Measurements from ENCODE around the gene RBFOX2. TPM values are rescaled to one million over a fixed set of nuclear protein-coding genes. Genes with fewer than 3 reads are reported as not detected.
A peak's percentile ranks its signal among the peaks of the same experiment; 100 is the strongest.

The RBFOX2 gene
- total RNA-seq, 1 donor from 2014 or later = 70.0 TPM

GRCh38 chr22:35914665-35915476, 113.8 kb downstream of the RBFOX2 start:
- peak overlapping the region; percentile 76 for H3K27ac ChIP-seq
- TF ChIP-seq POLR2AphosphoS5 (IDR thresholded peaks at IDR 0.05; ENCODE audit: insufficient read depth in 1 of 2, low read depth in 1 of 2) (peak in 1 of 2 donors; percentile 93), CTCF (IDR thresholded peaks at IDR 0.05) (no peak)
- no peaks in the 10 kb centered on the region for H3K9me3 ChIP-seq
- H3K27me3 ChIP-seq = no peaks in the 10 kb centered on the region
- no peaks in the 10 kb centered on the region for H3K36me3 ChIP-seq
- peak overlapping the region; percentile 40 to 41 for H3K4me3 ChIP-seq
- no peak for DNase-seq (ENCODE audit: extremely low spot score in 2 of 2)
- peaks cover 80% of the 10 kb centered on the region for H3K4me1 ChIP-seq
- intact Hi-C loops (cut with DNase I) = no loop called here

DNA sequence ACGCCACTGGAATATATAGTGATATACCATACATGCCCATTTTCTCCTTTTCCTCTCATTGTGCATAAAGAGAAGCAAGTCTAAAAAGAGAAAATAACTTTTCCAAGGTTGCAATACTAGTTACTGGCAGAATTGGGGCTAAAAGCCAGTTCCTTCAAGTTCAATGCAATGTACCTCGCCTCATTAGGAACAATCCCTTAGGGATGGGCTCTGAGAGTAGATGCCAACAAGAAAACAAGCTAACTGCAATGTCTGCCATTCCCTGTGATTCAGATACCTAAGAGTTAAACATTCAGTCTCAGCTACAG, 114.3 kb downstream of the RBFOX2 start:
- DNase-seq (ENCODE audit: extremely low spot score in 2 of 2) = no peak
- H3K27ac ChIP-seq = peak overlapping the region; percentile 76
- intact Hi-C loops (cut with DNase I) = no loop called here
- no peaks in the 10 kb centered on the region for H3K27me3 ChIP-seq
- H3K36me3 ChIP-seq = no peaks in the 10 kb centered on the region
- no peaks in the 10 kb centered on the region for H3K9me3 ChIP-seq
- H3K4me3 ChIP-seq = peak overlapping the region; percentile 40 to 41
- TF ChIP-seq POLR2AphosphoS5 (IDR thresholded peaks at IDR 0.05; ENCODE audit: insufficient read depth in 1 of 2, low read depth in 1 of 2) (no peak), CTCF (IDR thresholded peaks at IDR 0.05) (no peak), POLR2A (IDR thresholded peaks at IDR 0.05) (no peak)
- peaks cover 74% of the 10 kb centered on the region for H3K4me1 ChIP-seq

DNA sequence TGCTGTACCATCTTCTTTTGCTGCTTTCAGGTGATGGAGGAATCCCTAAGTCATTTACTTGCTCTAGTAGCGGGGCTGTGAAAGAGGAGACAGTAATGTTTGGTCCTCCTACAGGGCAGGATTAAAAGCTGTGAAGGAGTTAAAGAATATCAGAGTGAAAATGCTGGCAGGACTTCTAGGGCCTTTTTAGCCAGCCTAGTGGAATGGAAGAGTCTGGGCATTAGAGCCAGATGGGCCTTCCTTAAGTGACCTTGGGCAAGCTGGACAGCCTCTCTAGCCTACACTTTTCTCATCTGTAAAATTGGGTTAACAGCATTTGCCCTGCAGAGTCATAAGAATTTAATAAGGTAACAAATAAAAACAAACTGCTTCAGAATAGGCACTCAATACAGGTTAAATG, 114.7 kb downstream of the RBFOX2 start:
- TF ChIP-seq CTCF (IDR thresholded peaks at IDR 0.05) = no peak
- TF ChIP-seq POLR2AphosphoS5 (IDR thresholded peaks at IDR 0.05; ENCODE audit: insufficient read depth in 1 of 2, low read depth in 1 of 2) = no peak
- TF ChIP-seq POLR2A (IDR thresholded peaks at IDR 0.05) = no peak
- intact Hi-C loops (cut with DNase I) = no loop called here
- no peak for DNase-seq (ENCODE audit: extremely low spot score in 2 of 2)
- no peaks in the 10 kb centered on the region for H3K36me3 ChIP-seq
- no peaks in the 10 kb centered on the region for H3K27me3 ChIP-seq
- peaks cover 70% of the 10 kb centered on the region for H3K4me1 ChIP-seq
- peak overlapping the region; percentile 76 for H3K27ac ChIP-seq
- peak overlapping the region; percentile 40 to 41 for H3K4me3 ChIP-seq
- no peaks in the 10 kb centered on the region for H3K9me3 ChIP-seq

- Histone ChIP-seq H3K4me1 (peaks cover 58% of the 10 kb centered on the region), H3K27ac (peak overlapping the region; percentile 76), H3K27me3 (no peaks in the 10 kb centered on the region), H3K4me3 (no peak overlapping the region), H3K36me3 (no peaks in the 10 kb centered on the region), H3K9me3 (no peaks in the 10 kb centered on the region)
- intact Hi-C loops (cut with DNase I) = no loop called here
- no peak for TF ChIP-seq POLR2A (IDR thresholded peaks at IDR 0.05)
- no peak for TF ChIP-seq POLR2AphosphoS5 (IDR thresholded peaks at IDR 0.05; ENCODE audit: insufficient read depth in 1 of 2, low read depth in 1 of 2)
- no peak for TF ChIP-seq CTCF (IDR thresholded peaks at IDR 0.05)
- DNase-seq (ENCODE audit: extremely low spot score in 2 of 2) = no peak
Observed at GRCh38 chr22:35912658-35913057, 116.0 kb downstream of the RBFOX2 start.

- no peaks in the 10 kb centered on the region for H3K36me3 ChIP-seq
- peaks cover 51% of the 10 kb centered on the region for H3K4me1 ChIP-seq
- H3K4me3 ChIP-seq = no peak overlapping the region
- TF ChIP-seq POLR2A (IDR thresholded peaks at IDR 0.05) = no peak
- TF ChIP-seq POLR2AphosphoS5 (IDR thresholded peaks at IDR 0.05; ENCODE audit: insufficient read depth in 1 of 2, low read depth in 1 of 2) = no peak
- no peak for TF ChIP-seq CTCF (IDR thresholded peaks at IDR 0.05)
- intact Hi-C loops (cut with DNase I) = no loop called here
- no peaks in the 10 kb centered on the region for H3K27me3 ChIP-seq
- no peak for DNase-seq (ENCODE audit: extremely low spot score in 2 of 2)
- H3K27ac ChIP-seq = peak overlapping the region; percentile 76
- no peaks in the 10 kb centered on the region for H3K9me3 ChIP-seq
Observed at GRCh38 chr22:35911877-35912276, 116.7 kb downstream of the RBFOX2 start.
